Activated naive CD8-positive, alpha-beta T cell (primary cell): ENCODE results near the gene AKNA.
"Not testable (repeated sequence)": the region's sequence is repeated elsewhere in the genome, so short reads cannot be mapped to it uniquely, and the experiment has no call there.

ENCODE experiments used
- H3K27ac Mint-ChIP-seq: one replicate; pipeline ENCODE4 v1.8.0; 2021; ENCODE audit warnings: mixed read lengths
- H3K27me3 Mint-ChIP-seq: one replicate; pipeline ENCODE4 v1.8.0; 2021; ENCODE audit warnings: mixed read lengths
- H3K36me3 Mint-ChIP-seq: one replicate; pipeline ENCODE4 v1.8.0; 2021; ENCODE audit warnings: mixed read lengths
- H3K4me1 Mint-ChIP-seq: one replicate; pipeline ENCODE4 v1.8.0; 2021; ENCODE audit warnings: low read depth, mixed read lengths
- H3K4me3 Mint-ChIP-seq: one replicate; pipeline ENCODE4 v1.8.0; 2021; ENCODE audit warnings: mild to moderate bottlenecking, mixed read lengths
- H3K9me3 Mint-ChIP-seq: one replicate; pipeline ENCODE4 v1.8.0; 2021; ENCODE audit warnings: low read depth, mixed read lengths

Gene AKNA

GRCh38 chr9:114341152-114341830 lies 46.5 kb downstream of the AKNA start:
- Mint-ChIP-seq H3K9me3 (no peaks in the 10 kb centered on the region), H3K27me3 (no peaks in the 10 kb centered on the region), H3K36me3 (peaks cover 11% of the 10 kb centered on the region), H3K4me3 (no peak overlapping the region), H3K4me1 (peaks cover 18% of the 10 kb centered on the region), H3K27ac (peak overlapping the region; percentile 88)

DNA sequence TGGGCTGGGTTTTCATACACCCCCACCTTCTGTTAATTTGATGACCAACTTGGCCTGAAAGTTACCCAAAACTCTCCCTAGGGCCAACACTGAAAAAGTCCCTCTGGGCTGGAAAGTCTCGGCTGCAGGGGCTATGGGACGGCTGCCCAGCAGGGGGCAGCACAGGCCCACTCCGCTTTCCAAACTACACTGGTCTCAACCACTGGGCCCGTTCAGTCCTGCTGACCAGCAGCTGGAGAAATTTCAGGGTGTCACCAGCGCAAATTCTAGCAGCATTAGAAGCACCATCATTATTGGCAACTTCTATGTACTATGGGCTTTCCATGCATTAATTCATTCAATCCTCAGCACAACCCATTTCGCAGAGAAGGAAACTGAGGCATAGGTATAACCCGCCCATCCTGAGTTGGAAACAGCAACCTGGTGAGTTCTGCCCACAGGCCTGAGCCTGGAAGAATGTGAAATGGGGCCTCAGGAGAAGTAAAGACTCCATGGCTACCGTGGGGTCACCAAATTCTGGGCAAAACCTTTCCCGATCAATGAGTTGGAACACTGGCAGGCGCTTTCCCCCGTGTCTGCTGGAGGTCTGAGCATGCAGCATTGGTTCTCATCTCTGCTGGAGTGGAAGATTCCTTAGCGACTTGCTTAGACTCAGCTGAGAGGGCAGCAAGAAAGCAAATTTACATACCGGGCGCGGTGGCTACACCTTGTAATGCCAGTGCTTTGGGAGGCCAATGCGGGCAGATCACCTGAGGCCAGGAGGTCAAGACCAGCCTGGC lies 48.5 kb downstream of the AKNA start:
- no peak overlapping the region for H3K4me3 Mint-ChIP-seq

GRCh38 chr9:114338187-114338586 lies 49.6 kb downstream of the AKNA start:
- no peak overlapping the region for H3K27ac Mint-ChIP-seq
- peaks cover 19% of the 10 kb centered on the region for H3K4me1 Mint-ChIP-seq
- no peak overlapping the region for H3K4me3 Mint-ChIP-seq
- no peaks in the 10 kb centered on the region for H3K9me3 Mint-ChIP-seq
- no peaks in the 10 kb centered on the region for H3K27me3 Mint-ChIP-seq
- peaks cover 12% of the 10 kb centered on the region for H3K36me3 Mint-ChIP-seq

More for the DNA sequence above, 48.5 kb downstream of the AKNA start:
- Mint-ChIP-seq H3K36me3 (peaks cover 13% of the 10 kb centered on the region), H3K27me3 (no peaks in the 10 kb centered on the region), H3K4me1 (peaks cover 20% of the 10 kb centered on the region), H3K27ac (no peak overlapping the region), H3K9me3 (no peaks in the 10 kb centered on the region)

GRCh38 chr9:114336699-114337395 lies 50.9 kb downstream of the AKNA start:
- Mint-ChIP-seq H3K27me3 (no peaks in the 10 kb centered on the region), H3K9me3 (no peaks in the 10 kb centered on the region), H3K27ac (peak overlapping the region; percentile 70), H3K4me1 (peaks cover 16% of the 10 kb centered on the region), H3K36me3 (peaks cover 12% of the 10 kb centered on the region), H3K4me3 (no peak overlapping the region)

DNA sequence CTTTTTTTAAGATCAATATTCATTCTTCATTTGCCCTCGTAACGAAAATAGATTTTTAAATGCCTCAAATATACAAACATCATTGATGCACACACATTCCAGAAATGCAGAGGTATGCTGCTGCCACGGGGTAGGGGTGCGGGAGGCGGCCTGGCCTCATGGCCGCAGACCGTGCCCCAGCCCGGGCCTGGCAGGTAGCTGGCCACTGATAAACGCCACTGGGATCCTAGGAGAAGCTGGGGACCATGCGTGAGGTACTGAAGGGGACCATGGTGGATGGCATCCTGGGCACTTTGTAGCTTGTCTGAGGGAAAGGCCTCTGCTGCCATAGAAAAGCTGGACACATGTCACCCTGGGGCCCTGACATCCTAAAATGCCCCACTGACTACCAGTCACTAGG lies 51.6 kb downstream of the AKNA start:
- no peaks in the 10 kb centered on the region for H3K27me3 Mint-ChIP-seq
- peak overlapping the region; percentile 70 for H3K27ac Mint-ChIP-seq
- H3K4me1 Mint-ChIP-seq, result peaks cover 16% of the 10 kb centered on the region
- peaks cover 9% of the 10 kb centered on the region for H3K36me3 Mint-ChIP-seq
- H3K4me3 Mint-ChIP-seq, result no peak overlapping the region
- H3K9me3 Mint-ChIP-seq, result no peaks in the 10 kb centered on the region

DNA sequence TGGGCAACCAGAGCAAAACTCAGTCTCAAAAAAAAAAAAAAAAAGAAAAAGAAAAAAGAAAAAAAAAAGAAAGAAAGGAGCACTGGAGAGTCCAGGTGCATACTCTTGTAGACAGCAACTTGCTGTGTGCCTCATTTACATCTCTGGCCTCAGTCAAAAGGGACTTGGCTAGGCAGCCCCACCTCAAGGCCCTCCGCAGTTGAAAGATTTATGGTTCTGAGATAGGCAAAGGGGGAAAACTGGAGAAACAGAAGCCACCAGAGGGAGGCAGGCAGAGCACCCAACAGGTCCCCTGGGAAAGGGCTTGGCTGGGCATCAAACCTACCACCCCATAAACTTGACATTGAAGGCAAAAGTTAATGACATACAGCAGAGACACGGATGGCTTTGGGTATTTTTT lies 52.0 kb downstream of the AKNA start:
- Mint-ChIP-seq H3K4me3 (no peak overlapping the region), H3K36me3 (peaks cover 9% of the 10 kb centered on the region), H3K4me1 (peaks cover 20% of the 10 kb centered on the region), H3K27me3 (no peaks in the 10 kb centered on the region), H3K27ac (no peak overlapping the region), H3K9me3 (no peaks in the 10 kb centered on the region)

DNA sequence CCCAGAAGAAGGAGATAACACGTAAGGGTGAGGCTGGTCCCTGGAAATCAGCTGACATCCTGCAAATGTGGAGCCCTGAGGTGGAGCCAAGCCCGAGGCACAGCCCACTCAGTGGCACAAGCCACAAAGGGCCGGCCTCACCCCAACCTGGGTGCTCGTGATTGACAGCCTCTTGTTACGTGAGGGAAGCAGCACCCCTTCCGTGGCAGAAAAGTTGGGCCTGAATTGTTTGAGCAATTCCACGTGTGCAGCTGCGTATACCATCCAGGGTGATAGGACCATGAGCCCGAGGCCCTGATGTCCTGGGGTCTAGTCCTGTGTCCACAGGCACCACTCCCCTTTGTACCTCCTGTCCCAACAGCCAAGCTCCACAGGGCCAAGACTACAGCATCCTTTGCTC lies 53.3 kb downstream of the AKNA start:
- no peak overlapping the region for H3K4me3 Mint-ChIP-seq
- no peaks in the 10 kb centered on the region for H3K27me3 Mint-ChIP-seq
- H3K9me3 Mint-ChIP-seq, result no peaks in the 10 kb centered on the region
- H3K27ac Mint-ChIP-seq, result peak overlapping the region; percentile 94
- H3K36me3 Mint-ChIP-seq, result peaks cover 9% of the 10 kb centered on the region
- H3K4me1 Mint-ChIP-seq, result peaks cover 19% of the 10 kb centered on the region

- H3K4me1 Mint-ChIP-seq, result peaks cover 15% of the 10 kb centered on the region
- H3K27ac Mint-ChIP-seq, H3K36me3 Mint-ChIP-seq, H3K9me3 Mint-ChIP-seq, H3K4me3 Mint-ChIP-seq, H3K27me3 Mint-ChIP-seq: not testable (repeated sequence)
Measured at GRCh38 chr9:114333718-114334117, 54.1 kb downstream of the AKNA start.

- peaks cover 14% of the 10 kb centered on the region for H3K4me1 Mint-ChIP-seq
- peak overlapping the region; percentile 4 for H3K27ac Mint-ChIP-seq
- not testable (repeated sequence) for H3K9me3 Mint-ChIP-seq, H3K36me3 Mint-ChIP-seq, H3K4me3 Mint-ChIP-seq, H3K27me3 Mint-ChIP-seq
Measured at GRCh38 chr9:114332474-114333040, 55.2 kb downstream of the AKNA start.

- not testable (repeated sequence) for H3K36me3 Mint-ChIP-seq, H3K27me3 Mint-ChIP-seq, H3K4me3 Mint-ChIP-seq, H3K9me3 Mint-ChIP-seq
- peaks cover 12% of the 10 kb centered on the region for H3K4me1 Mint-ChIP-seq
- peak overlapping the region; percentile 76 for H3K27ac Mint-ChIP-seq
Measured at GRCh38 chr9:114331229-114332195, 56.3 kb downstream of the AKNA start.

DNA sequence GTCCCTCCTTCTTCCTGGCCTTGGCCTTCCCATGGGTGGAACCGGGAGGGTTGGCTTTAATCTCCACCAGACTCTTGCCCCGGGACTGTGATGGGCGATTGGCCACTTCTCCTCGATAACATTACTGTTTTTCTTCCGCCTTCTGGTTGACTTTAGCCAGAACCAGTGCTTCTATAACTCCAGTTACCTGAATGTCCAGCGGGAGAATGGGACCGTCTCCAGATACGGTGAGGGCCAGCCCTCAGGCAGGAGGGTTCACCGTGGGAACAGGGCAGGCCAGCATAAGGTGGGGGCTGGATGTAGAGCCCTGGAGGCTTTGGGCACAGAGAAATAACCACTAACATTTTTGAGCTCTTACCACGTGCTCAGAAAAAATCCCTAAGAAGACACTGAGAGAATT lies 57.1 kb downstream of the AKNA start:
- Mint-ChIP-seq H3K27ac (peak overlapping the region; percentile 76), H3K27me3 (no peaks in the 10 kb centered on the region), H3K36me3 (peaks cover 3% of the 10 kb centered on the region), H3K4me1 (peaks cover 12% of the 10 kb centered on the region), H3K4me3 (no peak overlapping the region), H3K9me3 (no peaks in the 10 kb centered on the region)

DNA sequence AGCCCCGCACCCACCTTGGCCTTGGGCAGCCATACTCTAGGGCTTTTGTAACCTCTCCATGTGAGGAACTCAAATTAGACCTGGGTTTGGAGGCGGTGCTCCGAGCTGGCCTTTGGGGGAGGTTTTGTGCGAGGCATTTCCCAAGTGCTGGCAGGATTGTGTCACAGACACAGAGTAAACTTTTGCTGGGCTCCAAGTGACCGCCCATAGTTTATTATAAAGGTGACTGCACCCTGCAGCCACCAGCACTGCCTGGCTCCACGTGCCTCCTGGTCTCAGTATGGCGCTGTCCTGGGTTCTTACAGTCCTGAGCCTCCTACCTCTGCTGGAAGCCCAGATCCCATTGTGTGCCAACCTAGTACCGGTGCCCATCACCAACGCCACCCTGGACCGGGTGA lies 58.2 kb downstream of the AKNA start, which contains the start of gene ORM2:
ORM2 (plus strand) TSS at position 245 of the 398 bp plus-strand sequence; CDS start at position 281, 36 bp downstream.
- not testable (repeated sequence) for H3K27me3 Mint-ChIP-seq, H3K4me1 Mint-ChIP-seq, H3K36me3 Mint-ChIP-seq, H3K4me3 Mint-ChIP-seq, H3K9me3 Mint-ChIP-seq
- peak within 1 kb of the TSS; percentile 76 for H3K27ac Mint-ChIP-seq

GRCh38 chr9:114328937-114329624 lies 58.7 kb downstream of the AKNA start:
- H3K4me3 Mint-ChIP-seq, H3K27ac Mint-ChIP-seq, H3K27me3 Mint-ChIP-seq, H3K4me1 Mint-ChIP-seq, H3K9me3 Mint-ChIP-seq, H3K36me3 Mint-ChIP-seq: not testable (repeated sequence)

- H3K27me3 Mint-ChIP-seq, H3K4me1 Mint-ChIP-seq, H3K9me3 Mint-ChIP-seq, H3K4me3 Mint-ChIP-seq, H3K36me3 Mint-ChIP-seq, H3K27ac Mint-ChIP-seq: not testable (repeated sequence)
Measured at GRCh38 chr9:114328357-114328820, 59.4 kb downstream of the AKNA start.
